ENCODE results near the gene AQP12B. TPM values are rescaled to one million over a fixed set of nuclear protein-coding genes. Genes with fewer than 3 reads are reported as not detected.

The AQP12B gene
- polyA plus RNA-seq, 2 donors, result not detected

DNA sequence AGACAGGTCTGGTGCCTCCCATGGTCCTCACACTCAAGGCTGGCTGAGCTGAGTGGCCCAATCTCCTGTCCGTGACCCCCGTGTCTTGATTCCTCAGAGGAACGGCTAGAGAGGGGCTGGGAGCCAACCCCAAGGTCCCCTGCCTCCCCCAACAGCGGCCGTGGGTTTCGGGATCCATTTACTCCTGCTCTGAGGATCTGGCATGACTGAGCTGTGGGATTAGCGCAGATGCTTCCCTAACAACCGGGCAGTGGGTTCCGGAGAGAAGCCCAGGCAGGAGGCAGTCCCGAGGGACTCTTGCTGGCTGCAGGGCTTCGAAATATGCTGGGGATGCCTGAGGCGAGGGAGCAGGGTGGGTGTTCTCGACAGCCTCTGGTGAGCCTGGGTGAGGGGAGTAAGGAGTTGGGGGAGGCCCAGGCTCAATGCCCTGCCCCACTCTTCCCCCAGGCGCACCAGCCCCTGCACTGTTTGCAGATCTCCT lies 38.5 kb downstream of the AQP12B start:
- Histone ChIP-seq H3K27me3 (ENCODE audit: control insufficient read depth in 1 of 2, insufficient read depth in 2 of 2, low read length in 2 of 2) (peaks cover 0 to 6% of the 10 kb centered on the region in 2 donors), H3K9me3 (ENCODE audit: control insufficient read depth in 2 of 2, insufficient read depth in 1 of 2, low read depth in 1 of 2, low read length in 1 of 2) (no peaks in the 10 kb centered on the region), H3K36me3 (ENCODE audit: control insufficient read depth in 2 of 2, insufficient read depth in 2 of 2, low read length in 1 of 2) (no peaks in the 10 kb centered on the region), H3K27ac (ENCODE audit: low read depth in 2 of 2, low read length in 1 of 2) (no peak overlapping the region), H3K4me1 (ENCODE audit: control insufficient read depth in 2 of 2, insufficient read depth in 2 of 2, low read length in 1 of 2) (peaks cover 2 to 5% of the 10 kb centered on the region in 2 donors), H3K4me3 (ENCODE audit: low read depth in 1 of 2, low read length in 2 of 2) (no peak overlapping the region)
- 61 to 67% methylated on average over 14 of the region's 14 CpGs for WGBS, 2 donors

DNA sequence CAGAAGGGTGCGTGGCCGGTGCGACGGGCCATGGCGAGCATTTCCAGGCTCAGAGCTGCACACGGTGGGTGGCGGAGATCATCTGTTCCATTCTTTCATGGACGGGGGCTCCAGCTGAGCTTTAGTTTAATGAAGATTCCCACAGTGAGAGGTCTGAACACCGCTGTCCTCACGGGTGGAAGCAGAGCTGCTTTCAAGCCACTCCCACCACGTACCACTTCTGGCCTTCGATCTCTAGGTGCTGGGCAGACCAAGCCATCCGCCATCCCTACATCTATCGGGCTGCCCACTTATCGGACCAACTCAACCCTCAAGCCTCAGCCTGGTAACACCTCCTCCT lies 38.9 kb downstream of the AQP12B start:
- H3K9me3 ChIP-seq (ENCODE audit: control insufficient read depth in 2 of 2, insufficient read depth in 1 of 2, low read depth in 1 of 2, low read length in 1 of 2), result no peaks in the 10 kb centered on the region
- peaks cover 0 to 3% of the 10 kb centered on the region in 2 donors for H3K27me3 ChIP-seq (ENCODE audit: control insufficient read depth in 1 of 2, insufficient read depth in 2 of 2, low read length in 2 of 2)
- H3K4me3 ChIP-seq (ENCODE audit: low read depth in 1 of 2, low read length in 2 of 2), result no peak overlapping the region
- 81 to 86% methylated on average over 15 of the region's 15 CpGs for WGBS, 2 donors
- peaks cover 2% of the 10 kb centered on the region in 2 donors for H3K4me1 ChIP-seq (ENCODE audit: control insufficient read depth in 2 of 2, insufficient read depth in 2 of 2, low read length in 1 of 2)
- no peaks in the 10 kb centered on the region for H3K36me3 ChIP-seq (ENCODE audit: control insufficient read depth in 2 of 2, insufficient read depth in 2 of 2, low read length in 1 of 2)
- H3K27ac ChIP-seq (ENCODE audit: low read depth in 2 of 2, low read length in 1 of 2), result no peak overlapping the region

DNA sequence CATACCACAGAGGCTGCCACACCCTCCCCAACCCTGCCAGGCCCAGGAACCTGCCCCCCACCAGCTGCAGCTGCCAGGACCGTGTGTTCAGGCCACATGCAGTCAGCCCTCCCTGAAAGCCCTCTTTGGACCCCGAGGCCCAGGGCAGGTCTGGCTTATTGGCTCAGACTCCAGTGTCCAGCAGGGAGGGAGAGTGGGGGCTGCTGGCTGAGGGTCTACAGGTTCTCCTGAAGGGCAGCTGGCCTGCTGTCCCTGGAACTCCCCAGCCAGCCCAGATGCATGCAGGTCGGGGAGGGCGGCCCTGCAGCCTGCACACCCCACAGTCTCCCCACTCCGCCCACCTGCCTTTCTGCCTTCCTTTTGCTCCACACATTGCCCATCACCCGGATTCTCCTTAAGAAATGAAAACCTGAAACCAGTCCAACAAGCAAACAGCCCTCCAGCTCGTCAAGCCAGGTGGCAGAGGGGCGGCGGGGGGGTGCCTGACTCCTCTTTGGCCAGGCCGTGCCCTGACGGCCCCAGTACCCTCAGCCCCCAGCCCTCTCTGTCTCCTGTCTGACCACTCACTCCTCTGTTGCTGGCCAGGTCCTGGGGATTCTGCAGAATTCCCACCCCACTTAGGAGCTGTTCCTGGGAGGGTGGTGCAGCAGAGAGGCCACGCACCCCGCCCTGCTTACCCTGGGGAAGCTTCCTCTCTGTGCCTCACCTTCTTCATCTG lies 39.4 kb downstream of the AQP12B start:
- H3K27me3 ChIP-seq (ENCODE audit: control insufficient read depth in 1 of 2, insufficient read depth in 2 of 2, low read length in 2 of 2), result peaks cover 0 to 2% of the 10 kb centered on the region in 2 donors
- no peak overlapping the region for H3K4me3 ChIP-seq (ENCODE audit: low read depth in 1 of 2, low read length in 2 of 2)
- H3K4me1 ChIP-seq (ENCODE audit: control insufficient read depth in 2 of 2, insufficient read depth in 2 of 2, low read length in 1 of 2), result peaks cover 0 to 2% of the 10 kb centered on the region in 2 donors
- WGBS, 2 donors, result 60 to 65% methylated on average over 13 of the region's 13 CpGs
- no peaks in the 10 kb centered on the region for H3K36me3 ChIP-seq (ENCODE audit: control insufficient read depth in 2 of 2, insufficient read depth in 2 of 2, low read length in 1 of 2)
- no peaks in the 10 kb centered on the region for H3K9me3 ChIP-seq (ENCODE audit: control insufficient read depth in 2 of 2, insufficient read depth in 1 of 2, low read depth in 1 of 2, low read length in 1 of 2)
- H3K27ac ChIP-seq (ENCODE audit: low read depth in 2 of 2, low read length in 1 of 2), result no peak overlapping the region

- peaks cover 0 to 2% of the 10 kb centered on the region in 2 donors for H3K27me3 ChIP-seq (ENCODE audit: control insufficient read depth in 1 of 2, insufficient read depth in 2 of 2, low read length in 2 of 2)
- no peak overlapping the region for H3K27ac ChIP-seq (ENCODE audit: low read depth in 2 of 2, low read length in 1 of 2)
- H3K36me3 ChIP-seq (ENCODE audit: control insufficient read depth in 2 of 2, insufficient read depth in 2 of 2, low read length in 1 of 2), result no peaks in the 10 kb centered on the region
- H3K4me3 ChIP-seq (ENCODE audit: low read depth in 1 of 2, low read length in 2 of 2), result no peak overlapping the region
- WGBS, 2 donors, result 85 to 90% methylated on average over 11 of the region's 11 CpGs
- peaks cover 0 to 2% of the 10 kb centered on the region in 2 donors for H3K4me1 ChIP-seq (ENCODE audit: control insufficient read depth in 2 of 2, insufficient read depth in 2 of 2, low read length in 1 of 2)
- H3K9me3 ChIP-seq (ENCODE audit: control insufficient read depth in 2 of 2, insufficient read depth in 1 of 2, low read depth in 1 of 2, low read length in 1 of 2), result peaks cover 0 to 2% of the 10 kb centered on the region in 2 donors
Measured at GRCh38 chr2:240642806-240643092, 39.9 kb downstream of the AQP12B start.

- no peak overlapping the region for H3K27ac ChIP-seq (ENCODE audit: low read depth in 2 of 2, low read length in 1 of 2)
- peaks cover 0 to 2% of the 10 kb centered on the region in 2 donors for H3K4me1 ChIP-seq (ENCODE audit: control insufficient read depth in 2 of 2, insufficient read depth in 2 of 2, low read length in 1 of 2)
- H3K36me3 ChIP-seq (ENCODE audit: control insufficient read depth in 2 of 2, insufficient read depth in 2 of 2, low read length in 1 of 2), result no peaks in the 10 kb centered on the region
- WGBS, 2 donors, result 79 to 88% methylated on average over 36 of the region's 36 CpGs
- H3K4me3 ChIP-seq (ENCODE audit: low read depth in 1 of 2, low read length in 2 of 2), result no peak overlapping the region
- no peaks in the 10 kb centered on the region for H3K27me3 ChIP-seq (ENCODE audit: control insufficient read depth in 1 of 2, insufficient read depth in 2 of 2, low read length in 2 of 2)
- H3K9me3 ChIP-seq (ENCODE audit: control insufficient read depth in 2 of 2, insufficient read depth in 1 of 2, low read depth in 1 of 2, low read length in 1 of 2), result peaks cover 0 to 2% of the 10 kb centered on the region in 2 donors
Measured at GRCh38 chr2:240642061-240642805, 40.5 kb downstream of the AQP12B start.

DNA sequence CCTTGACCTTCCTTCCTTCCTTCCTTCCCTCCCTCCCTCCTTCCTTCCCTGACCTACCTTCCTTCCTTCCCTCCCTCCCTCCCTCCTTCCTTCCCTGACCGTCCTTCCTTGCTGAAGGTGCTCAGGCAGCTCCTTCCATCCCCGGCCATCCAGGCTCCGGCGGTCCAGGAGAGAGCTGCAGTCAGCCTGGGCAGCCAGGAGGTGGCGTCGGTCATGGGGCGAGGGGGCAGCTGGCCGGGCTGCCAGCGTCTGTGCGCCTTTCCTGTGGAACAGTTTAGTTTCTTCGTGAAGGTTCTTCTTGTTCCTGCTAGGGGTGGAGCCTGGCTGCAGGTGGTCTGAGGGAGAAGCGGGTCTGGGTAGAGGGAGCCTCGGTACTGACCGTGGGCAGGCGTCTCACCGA lies 41.7 kb downstream of the AQP12B start:
- H3K27me3 ChIP-seq (ENCODE audit: control insufficient read depth in 1 of 2, insufficient read depth in 2 of 2, low read length in 2 of 2), result no peaks in the 10 kb centered on the region
- no peak overlapping the region for H3K27ac ChIP-seq (ENCODE audit: low read depth in 2 of 2, low read length in 1 of 2)
- peaks cover 0 to 2% of the 10 kb centered on the region in 2 donors for H3K4me1 ChIP-seq (ENCODE audit: control insufficient read depth in 2 of 2, insufficient read depth in 2 of 2, low read length in 1 of 2)
- no peak overlapping the region for H3K4me3 ChIP-seq (ENCODE audit: low read depth in 1 of 2, low read length in 2 of 2)
- WGBS, 2 donors, result 22 to 24% methylated on average over 16 of the region's 16 CpGs
- H3K9me3 ChIP-seq (ENCODE audit: control insufficient read depth in 2 of 2, insufficient read depth in 1 of 2, low read depth in 1 of 2, low read length in 1 of 2), result peaks cover 0 to 2% of the 10 kb centered on the region in 2 donors
- H3K36me3 ChIP-seq (ENCODE audit: control insufficient read depth in 2 of 2, insufficient read depth in 2 of 2, low read length in 1 of 2), result no peaks in the 10 kb centered on the region

DNA sequence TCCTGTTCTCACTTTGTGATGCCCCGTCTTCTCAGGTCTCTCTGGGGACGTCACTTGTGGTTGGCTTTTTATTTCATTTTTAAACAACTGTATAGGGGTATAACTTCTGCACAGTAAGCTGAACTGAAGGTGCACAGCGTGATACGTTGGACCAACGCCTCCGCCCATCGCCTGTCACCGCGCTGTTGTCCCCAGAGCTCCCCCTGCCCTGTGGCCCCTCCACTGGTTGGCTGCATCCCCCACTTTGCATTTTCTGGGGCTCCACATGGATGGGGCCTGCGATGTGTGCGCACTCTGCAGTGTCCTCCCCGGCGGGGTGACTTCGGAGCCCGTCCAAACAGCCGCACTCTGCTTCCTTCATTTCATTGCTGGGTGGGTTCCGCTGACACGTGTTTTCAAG lies 43.1 kb downstream of the AQP12B start:
- H3K9me3 ChIP-seq (ENCODE audit: control insufficient read depth in 2 of 2, insufficient read depth in 1 of 2, low read depth in 1 of 2, low read length in 1 of 2), result peaks cover 0 to 6% of the 10 kb centered on the region in 2 donors
- 88 to 92% methylated on average over 18 of the region's 18 CpGs for WGBS, 2 donors

DNA sequence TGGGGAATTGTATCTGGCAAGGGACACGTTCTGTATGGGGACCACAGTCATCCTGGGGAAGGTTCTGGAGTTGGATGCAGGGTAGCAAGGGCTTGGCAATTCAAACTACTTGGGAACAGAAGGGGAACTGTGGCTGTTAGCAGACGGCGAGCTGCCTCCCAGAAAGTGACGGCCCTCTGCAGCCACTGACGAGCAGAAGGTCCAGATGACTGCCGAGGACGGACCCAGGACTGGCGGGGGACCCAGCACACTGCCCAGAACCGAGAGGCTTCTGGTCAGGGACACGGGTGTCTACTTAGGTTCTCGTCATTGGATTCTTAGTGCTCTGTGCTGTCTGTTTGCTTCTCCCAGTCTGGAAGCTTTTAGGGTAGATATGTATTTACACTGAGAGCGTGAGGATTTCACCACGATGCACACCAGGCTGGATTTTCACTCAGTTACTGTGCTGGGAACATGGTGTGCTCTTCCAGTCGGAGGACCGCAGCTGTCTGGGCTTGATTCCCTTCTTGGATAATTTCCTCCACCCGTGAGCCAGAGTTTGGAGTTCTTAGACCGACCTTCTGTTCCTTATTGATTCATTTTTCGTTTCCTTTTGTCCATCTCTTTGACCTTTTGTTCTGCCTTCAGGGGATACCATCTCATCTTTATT lies 44.0 kb downstream of the AQP12B start:
- H3K36me3 ChIP-seq (ENCODE audit: control insufficient read depth in 2 of 2, insufficient read depth in 2 of 2, low read length in 1 of 2), result no peaks in the 10 kb centered on the region
- H3K27ac ChIP-seq (ENCODE audit: low read depth in 2 of 2, low read length in 1 of 2), result no peak overlapping the region
- no peak overlapping the region for H3K4me3 ChIP-seq (ENCODE audit: low read depth in 1 of 2, low read length in 2 of 2)
- no peaks in the 10 kb centered on the region for H3K4me1 ChIP-seq (ENCODE audit: control insufficient read depth in 2 of 2, insufficient read depth in 2 of 2, low read length in 1 of 2)
- peaks cover 0 to 12% of the 10 kb centered on the region in 2 donors for H3K9me3 ChIP-seq (ENCODE audit: control insufficient read depth in 2 of 2, insufficient read depth in 1 of 2, low read depth in 1 of 2, low read length in 1 of 2)
- no peaks in the 10 kb centered on the region for H3K27me3 ChIP-seq (ENCODE audit: control insufficient read depth in 1 of 2, insufficient read depth in 2 of 2, low read length in 2 of 2)
- 55 to 63% methylated on average over 18 of the region's 18 CpGs for WGBS, 2 donors

More for the DNA sequence above, 43.1 kb downstream of the AQP12B start:
- Histone ChIP-seq H3K4me3 (ENCODE audit: low read depth in 1 of 2, low read length in 2 of 2) (no peak overlapping the region), H3K4me1 (ENCODE audit: control insufficient read depth in 2 of 2, insufficient read depth in 2 of 2, low read length in 1 of 2) (no peaks in the 10 kb centered on the region), H3K27me3 (ENCODE audit: control insufficient read depth in 1 of 2, insufficient read depth in 2 of 2, low read length in 2 of 2) (no peaks in the 10 kb centered on the region), H3K27ac (ENCODE audit: low read depth in 2 of 2, low read length in 1 of 2) (no peak overlapping the region), H3K36me3 (ENCODE audit: control insufficient read depth in 2 of 2, insufficient read depth in 2 of 2, low read length in 1 of 2) (no peaks in the 10 kb centered on the region)

GRCh38 chr2:240637901-240638345 lies 44.8 kb downstream of the AQP12B start:
- Histone ChIP-seq H3K27me3 (ENCODE audit: control insufficient read depth in 1 of 2, insufficient read depth in 2 of 2, low read length in 2 of 2) (no peaks in the 10 kb centered on the region), H3K4me3 (ENCODE audit: low read depth in 1 of 2, low read length in 2 of 2) (no peak overlapping the region), H3K9me3 (ENCODE audit: control insufficient read depth in 2 of 2, insufficient read depth in 1 of 2, low read depth in 1 of 2, low read length in 1 of 2) (peaks cover 0 to 12% of the 10 kb centered on the region in 2 donors), H3K4me1 (ENCODE audit: control insufficient read depth in 2 of 2, insufficient read depth in 2 of 2, low read length in 1 of 2) (no peaks in the 10 kb centered on the region), H3K27ac (ENCODE audit: low read depth in 2 of 2, low read length in 1 of 2) (no peak overlapping the region), H3K36me3 (ENCODE audit: control insufficient read depth in 2 of 2, insufficient read depth in 2 of 2, low read length in 1 of 2) (no peaks in the 10 kb centered on the region)
- WGBS, 2 donors, result 72 to 76% methylated on average over 8 of the region's 8 CpGs

Data from esophagus (tissue), 2 donors.